Activated CD8-positive, alpha-beta memory T cell treated with anti-CD3 and anti-CD28 coated beads, Interleukin-2, amount 50 U/mL, for 24 hours (primary cell): ENCODE measurements around the gene CDH4.

Experiments used
- DNase-seq: peaks from one replicate; pipeline ENCODE4 v3.0.0-alpha.2; 2020; ENCODE audit errors: extremely low read depth

CDH4 gene

DNA sequence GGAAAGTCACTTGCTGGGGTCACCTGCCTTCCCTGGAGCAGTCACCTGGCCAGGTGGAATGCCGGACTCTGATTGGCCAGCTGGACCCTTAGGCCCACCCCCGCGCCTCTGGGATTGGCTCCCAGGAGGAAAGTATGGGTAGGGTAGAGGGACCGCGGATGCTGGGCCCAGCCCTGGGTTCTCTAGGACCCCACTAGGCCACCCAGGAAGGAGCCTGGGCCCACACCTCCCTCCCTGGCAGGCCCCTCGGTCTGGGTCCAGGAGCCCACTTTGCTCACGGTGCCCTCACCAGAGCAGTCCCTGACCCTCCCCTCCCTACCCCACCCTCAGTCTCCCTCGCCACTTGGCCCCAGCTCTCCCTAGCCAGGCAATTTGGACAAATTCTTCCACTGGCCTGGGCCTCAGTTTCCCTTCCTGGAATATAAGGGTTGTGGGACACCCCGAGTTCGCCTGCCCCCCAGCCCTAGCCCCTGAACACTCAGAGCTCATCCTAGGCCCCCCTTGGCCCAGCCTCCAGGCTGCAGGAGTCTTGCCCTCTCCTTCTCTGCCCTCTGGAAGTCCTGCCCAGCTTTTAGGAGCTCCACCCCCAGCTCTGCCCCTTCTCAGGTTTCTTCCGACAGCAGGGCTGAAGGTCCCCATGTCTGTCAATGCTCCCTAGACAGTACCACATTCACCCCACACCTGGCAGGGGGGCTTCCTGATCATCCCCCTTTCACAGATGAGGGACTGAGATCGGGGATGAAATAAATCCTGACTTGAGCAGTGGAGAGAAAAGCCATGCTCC lies 514.0 kb downstream of the CDH4 start:
- DNase-seq, result no peak

DNA sequence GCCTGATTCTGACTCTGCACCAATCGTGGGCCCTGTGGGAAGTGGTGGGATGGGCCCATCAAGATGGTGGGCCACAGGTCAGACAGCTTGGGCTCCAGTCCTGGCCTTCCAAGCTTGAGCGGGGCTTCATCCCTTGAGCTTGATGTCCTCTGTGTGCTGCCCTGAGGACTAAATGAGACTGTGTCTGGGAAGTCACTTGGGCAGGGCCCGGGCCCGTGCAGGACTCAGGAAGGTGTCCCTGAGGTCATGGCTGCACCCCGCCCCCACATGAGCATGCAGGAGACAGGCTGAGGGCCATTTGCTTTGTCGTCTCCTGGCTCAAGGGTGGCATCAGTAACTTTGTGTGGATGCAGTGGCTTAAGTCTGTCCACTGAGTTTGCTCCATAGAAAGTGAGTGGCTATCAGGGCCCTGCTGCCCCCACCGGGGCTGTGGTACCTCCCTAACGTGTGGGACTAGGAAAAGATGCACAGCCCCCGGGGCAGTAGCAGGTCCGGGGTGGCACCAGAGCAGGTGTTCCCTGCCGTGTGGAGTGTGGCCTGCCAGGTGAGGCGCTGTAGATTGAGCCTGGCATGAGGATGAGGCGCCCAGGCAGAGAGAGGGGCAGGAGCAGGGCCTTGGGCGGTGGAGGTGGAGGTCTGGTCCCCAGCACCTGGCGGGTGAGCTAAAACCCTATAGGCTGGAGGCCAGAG lies 515.0 kb downstream of the CDH4 start:
- no peak for DNase-seq

DNA sequence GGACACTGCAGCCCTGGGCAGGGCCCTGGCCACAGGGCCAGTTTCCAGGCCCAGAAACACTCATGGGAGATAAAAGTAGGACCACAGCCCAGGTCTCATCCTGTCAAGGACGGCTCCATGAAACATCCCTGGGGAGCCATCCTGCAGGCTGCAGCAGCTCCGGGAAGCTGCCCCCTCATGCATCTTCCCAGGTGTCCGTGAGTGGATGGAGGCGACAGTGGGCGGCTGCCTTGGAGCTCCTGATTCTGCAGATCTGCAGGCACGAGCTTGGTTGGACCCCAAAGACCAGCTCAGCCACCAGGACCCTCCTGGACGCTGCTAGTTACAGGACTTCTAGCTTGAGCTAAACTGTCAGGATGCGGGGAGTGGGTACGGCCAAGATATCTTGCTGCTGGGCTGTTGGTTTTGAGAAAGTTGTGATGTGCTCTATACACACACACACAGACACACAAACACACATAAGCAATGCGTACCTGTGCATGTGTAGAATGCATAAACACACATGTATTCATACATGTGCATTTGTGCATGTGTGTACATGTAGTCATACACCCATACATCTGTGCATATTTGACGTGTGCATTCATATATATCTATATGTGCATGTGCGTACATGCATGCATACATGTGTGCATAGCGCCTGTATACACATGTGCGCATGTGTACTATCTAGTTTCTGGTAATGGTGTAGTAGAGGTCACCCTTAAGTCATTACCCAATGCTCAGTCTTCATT lies 515.9 kb downstream of the CDH4 start:
- DNase-seq, result no peak

GRCh38 chr20:61768571-61769285 lies 516.7 kb downstream of the CDH4 start:
- DNase-seq, result no peak

GRCh38 chr20:61769286-61769832 lies 517.3 kb downstream of the CDH4 start:
- no peak for DNase-seq

DNA sequence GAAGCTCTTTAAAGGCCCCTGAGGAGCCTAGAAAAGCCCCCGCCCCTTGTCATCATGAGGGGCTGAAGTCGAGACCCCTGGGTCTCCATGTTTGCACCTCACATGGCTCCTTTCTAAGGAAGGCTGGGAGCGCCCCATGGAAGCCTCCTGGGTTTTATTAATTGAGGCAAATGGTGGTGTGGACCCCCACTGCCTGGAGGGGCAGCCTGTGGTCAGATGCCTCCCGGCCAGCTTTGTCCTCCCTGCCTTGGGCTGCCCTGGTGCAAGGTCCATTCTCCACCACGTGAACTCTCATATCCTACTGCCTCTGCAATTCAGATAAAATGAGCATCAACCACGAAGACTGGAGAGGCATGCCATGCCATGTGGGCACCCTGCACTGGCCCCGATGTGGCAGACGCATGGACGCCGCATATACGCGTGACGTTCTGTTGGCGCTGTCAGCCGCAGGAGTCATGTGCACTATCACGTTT lies 518.1 kb downstream of the CDH4 start:
- DNase-seq, result no peak

- no peak for DNase-seq
These were observed 519.8 kb downstream of the CDH4 start for GRCh38 chr20:61771805-61772350.

DNA sequence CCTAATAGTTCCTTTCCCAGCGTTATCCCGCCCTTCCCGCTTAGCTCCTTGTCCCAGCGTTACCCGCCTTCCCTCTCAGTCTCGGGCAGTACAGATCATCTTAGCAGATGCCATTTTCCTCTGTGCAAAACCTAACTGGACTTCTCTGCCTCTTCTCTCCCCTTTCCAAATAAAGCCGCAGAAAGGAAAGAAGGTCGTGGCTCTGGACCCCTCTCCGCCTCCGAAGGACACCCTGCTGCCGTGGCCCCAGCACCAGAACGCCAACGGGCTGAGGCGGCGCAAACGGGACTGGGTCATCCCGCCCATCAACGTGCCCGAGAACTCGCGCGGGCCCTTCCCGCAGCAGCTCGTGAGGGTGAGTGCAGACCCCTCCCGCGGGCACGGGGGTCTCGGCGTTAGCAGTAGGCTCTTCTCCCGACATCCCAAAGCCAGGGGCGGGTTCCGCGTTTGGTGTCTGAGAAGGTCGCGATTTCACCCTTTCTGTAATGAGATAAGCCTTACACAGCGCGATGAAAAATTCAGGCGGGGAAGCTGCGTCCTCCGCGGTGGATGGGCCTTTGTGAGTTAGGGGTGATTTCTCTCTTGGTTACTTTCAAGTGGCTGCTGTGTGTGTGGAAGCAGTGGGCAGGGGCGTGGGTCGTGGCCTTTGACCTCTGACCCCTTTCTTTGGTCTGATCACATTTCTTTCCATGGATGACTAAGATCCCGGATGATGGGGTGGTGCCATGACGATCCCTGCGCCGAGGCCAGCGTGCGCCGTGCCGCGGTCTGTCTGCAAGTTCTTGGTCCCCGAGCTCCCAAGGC lies 521.0 kb downstream of the CDH4 start:
- DNase-seq, result no peak

DNA sequence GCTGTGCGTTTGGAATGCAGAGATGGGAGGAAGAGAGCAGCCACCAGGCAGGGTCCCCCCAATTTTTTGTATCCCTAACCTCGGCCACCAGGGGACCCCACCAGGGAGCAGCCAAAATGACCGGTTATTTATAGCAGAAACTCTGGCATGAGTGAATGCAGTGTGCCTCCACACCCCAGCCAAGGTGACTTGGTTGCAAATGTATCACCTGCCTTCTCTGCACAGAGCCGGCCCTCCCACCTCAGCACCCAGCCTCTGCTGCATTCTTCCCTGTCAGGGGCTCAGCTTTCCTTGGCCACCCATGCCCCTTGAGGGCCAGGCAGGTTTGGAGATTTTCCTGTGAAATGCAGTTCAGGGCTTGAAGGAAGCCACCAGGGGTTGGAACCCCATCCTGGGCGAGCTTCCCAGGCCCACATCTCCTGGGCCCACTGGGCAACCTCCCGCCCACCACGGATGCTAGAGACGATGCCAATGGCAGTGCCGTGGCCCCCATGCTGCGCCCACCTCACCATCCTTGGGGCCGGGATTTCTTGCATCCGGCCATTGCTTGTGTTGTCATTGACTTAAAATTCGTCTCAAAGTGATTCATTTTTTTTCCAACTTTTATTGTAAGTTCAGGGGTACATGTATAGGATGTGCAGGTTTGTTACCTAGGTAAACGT lies 522.0 kb downstream of the CDH4 start:
- DNase-seq, result no peak

GRCh38 chr20:61775423-61775822 lies 523.4 kb downstream of the CDH4 start:
- no peak for DNase-seq

- DNase-seq, result no peak
These were observed 524.5 kb downstream of the CDH4 start for GRCh38 chr20:61776491-61777075.

GRCh38 chr20:61777773-61778494 lies 525.9 kb downstream of the CDH4 start:
- no peak for DNase-seq

DNA sequence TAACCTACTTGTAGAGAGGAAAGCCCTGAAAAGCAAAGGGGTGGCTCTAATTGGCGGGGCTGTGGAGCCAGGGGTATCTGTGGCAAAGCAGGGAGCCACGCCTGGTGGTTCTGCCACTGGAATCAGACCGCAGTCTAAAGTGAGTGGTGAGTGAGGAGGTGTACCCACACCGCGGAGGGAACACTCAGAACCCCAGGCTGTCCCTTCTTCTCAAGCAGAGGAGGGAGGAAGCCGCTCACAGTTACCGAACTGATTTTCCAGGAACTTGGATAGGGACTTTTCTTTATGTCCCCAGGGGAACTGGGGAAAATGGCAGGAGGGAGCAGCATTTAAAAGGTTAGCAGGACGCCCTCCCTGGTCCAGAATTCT lies 526.4 kb downstream of the CDH4 start:
- no peak for DNase-seq

GRCh38 chr20:61779176-61779965 lies 527.3 kb downstream of the CDH4 start:
- no peak for DNase-seq

DNA sequence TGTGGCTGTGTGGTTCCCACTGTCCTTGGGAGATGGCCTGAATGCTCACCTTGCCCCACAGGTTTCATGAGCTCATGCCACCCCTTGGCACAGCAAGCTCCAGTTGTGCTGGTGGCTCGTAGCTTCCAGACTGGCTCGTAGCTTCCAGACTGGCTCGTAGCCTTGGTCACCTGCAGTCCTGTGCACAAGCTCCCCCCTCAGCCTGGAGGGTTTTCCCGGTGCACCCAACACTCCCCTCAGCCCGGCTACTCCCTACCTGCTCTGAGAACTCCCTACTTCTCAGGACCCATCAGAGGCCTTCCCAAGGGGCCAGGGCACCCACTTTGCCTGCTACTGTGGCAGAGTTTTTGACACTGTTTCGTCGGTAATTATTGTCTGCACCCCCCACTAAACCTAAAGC lies 528.0 kb downstream of the CDH4 start:
- no peak for DNase-seq

- no peak for DNase-seq
These were observed 532.9 kb downstream of the CDH4 start for GRCh38 chr20:61784801-61785566.

DNA sequence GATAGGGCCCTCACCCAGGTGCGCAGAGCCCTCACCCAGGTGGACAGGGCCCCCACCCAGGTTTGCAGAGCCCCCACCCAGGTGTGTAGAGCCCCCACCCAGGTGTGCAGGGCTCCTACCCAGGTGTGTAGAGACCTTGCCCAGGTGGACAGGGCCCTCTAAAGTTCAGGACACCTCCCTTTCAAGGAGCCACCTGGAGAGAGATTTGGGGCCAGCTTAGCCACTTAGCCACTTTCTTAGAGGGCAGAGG lies 533.4 kb downstream of the CDH4 start:
- no peak for DNase-seq

DNA sequence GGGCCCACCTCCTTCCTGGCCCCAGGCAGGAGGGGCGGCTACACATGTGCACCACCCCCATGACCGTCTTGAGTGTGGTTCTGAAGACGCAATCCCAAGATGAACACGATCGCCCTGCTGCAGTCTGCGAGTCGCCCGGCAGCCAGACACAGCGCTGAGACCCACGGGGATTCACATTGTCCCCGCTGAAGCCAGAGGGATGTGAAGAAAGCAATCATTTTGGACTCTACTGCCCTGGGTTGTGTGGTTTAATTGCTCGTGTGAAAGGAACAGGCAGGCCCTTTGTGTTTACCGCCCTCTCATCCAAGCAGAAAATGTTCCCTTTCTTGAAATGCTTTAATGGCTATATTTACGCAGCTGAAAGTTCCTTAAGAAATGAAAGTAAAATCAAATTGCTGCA lies 534.2 kb downstream of the CDH4 start:
- DNase-seq, result no peak
